Stimulated activated naive CD8-positive, alpha-beta T cell treated with anti-CD3 and anti-CD28 coated beads, Interleukin-15, Interleukin-2, amounts not matched to agents 100 U/mL and 50 U/mL, for 24 hours (primary cell): ENCODE measurements around the gene RCAN2.
"Not testable (repeated sequence)": the region's sequence is repeated elsewhere in the genome, so short reads cannot be mapped to it uniquely, and the experiment has no call there.

Experiments used
- ATAC-seq: fragments of 150-1000 bp; cut with Tn5 transposase; one replicate; pipeline ENCODE4 v1.10.0; 2021
- DNase-seq: peaks from one replicate; pipeline ENCODE4 v3.0.0; 2021

RCAN2 gene

GRCh38 chr6:46440141-46440540 is 51.1 kb downstream of the RCAN2 start:
- DNase-seq (no peak), ATAC-seq (no peak)

DNA sequence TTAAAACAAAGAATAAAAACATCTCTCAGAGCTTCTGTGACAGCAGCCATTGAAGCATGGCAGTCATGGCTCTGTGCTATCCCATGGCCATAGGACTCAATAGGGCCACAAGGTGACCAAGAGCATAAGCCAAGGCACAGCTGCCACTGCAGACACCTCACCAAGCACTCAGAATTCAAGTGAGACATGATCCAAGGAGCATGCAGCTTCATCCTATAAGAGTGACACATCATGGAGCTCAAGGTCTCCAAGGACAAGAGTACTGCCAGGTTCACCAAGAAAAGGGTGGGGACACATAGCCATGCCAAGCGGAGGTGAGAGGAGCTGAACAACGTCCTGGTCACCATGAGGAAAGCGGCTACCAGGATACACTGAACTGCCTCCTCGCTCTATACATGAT is 53.0 kb downstream of the RCAN2 start:
- ATAC-seq: no peak
- DNase-seq: no peak

- no peak for DNase-seq
- no peak for ATAC-seq
Measured at GRCh38 chr6:46437671-46438221, 53.5 kb downstream of the RCAN2 start.

GRCh38 chr6:46422619-46423018 is 68.6 kb downstream of the RCAN2 start:
- ATAC-seq (no peak), DNase-seq (no peak)

GRCh38 chr6:46421939-46422338 is 69.3 kb downstream of the RCAN2 start:
- ATAC-seq: no peak
- no peak for DNase-seq

DNA sequence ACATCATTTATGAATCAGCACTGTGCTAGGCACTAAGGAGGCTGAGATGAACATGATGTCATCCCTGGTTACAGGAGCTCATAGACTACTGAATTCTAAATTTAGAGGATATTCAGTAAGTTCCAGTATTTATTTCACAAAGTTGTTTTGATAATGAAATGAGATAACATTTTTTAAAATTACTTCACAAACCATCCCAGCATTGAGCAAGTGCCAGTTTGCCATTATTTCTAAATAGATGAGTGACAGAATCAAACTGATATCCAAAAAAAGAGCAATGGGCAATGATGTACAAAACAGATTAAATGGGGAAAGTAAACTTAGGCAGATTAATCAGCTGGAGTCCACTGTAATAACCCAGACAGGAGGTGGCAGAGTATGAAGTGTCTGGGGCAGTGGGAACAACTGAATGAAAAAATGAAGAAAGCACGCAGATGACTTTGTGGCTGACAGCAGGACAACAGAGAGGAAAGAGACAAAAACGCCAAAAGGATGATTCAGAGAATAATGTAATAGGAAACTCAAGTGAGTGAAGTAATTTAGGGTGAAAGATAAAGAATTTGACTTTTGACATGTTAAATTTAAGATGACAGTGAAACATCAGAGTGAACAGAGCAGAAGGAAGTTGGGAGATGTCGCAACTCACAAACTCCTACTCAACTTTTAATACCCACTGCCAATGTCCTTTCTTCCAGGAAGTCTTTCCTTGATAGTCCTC is 70.2 kb downstream of the RCAN2 start:
- DNase-seq: no peak
- ATAC-seq: no peak

GRCh38 chr6:46419576-46420002 is 71.7 kb downstream of the RCAN2 start:
- no peak for ATAC-seq
- peak; percentile 39 for DNase-seq

DNA sequence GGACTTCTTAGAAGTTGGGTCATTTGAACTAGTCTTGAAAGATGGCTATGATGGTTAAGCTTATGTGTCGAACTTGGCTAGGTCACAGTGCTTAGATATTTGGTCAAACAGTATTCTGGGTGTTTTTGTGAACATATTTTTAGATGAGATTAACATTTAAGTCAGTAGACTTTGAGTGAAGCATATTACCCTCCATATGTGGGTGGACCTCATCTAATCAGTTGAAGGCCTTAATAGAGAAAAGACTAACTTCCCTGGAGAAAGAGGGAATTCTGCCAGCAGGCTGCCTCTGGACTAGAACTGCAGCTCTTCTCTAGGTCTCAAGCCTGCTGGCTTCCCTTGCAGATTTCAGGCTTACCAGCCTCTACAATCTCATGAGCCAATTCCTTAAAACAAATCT is 76.9 kb downstream of the RCAN2 start:
- no peak for DNase-seq
- ATAC-seq: no peak

DNA sequence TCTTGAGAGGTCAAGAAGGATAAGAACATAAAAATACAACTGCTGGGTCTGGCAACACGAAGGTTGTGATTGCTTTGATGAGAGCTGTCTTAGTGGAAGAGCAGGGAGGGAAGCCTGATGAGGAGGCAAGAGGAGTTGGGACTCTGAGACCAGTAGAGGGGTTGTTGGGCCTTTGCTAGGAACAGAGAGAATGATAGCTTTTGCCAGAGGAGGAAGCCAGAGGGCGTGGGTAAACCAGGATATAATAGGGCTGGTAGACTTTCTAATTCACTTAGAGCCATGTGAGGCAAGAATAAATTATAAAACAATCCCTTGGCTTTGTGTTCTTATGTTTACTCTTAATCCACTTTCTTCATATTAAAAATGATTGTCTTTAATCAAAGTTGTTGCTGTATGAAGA is 78.6 kb downstream of the RCAN2 start:
- DNase-seq: no peak
- ATAC-seq: no peak

DNA sequence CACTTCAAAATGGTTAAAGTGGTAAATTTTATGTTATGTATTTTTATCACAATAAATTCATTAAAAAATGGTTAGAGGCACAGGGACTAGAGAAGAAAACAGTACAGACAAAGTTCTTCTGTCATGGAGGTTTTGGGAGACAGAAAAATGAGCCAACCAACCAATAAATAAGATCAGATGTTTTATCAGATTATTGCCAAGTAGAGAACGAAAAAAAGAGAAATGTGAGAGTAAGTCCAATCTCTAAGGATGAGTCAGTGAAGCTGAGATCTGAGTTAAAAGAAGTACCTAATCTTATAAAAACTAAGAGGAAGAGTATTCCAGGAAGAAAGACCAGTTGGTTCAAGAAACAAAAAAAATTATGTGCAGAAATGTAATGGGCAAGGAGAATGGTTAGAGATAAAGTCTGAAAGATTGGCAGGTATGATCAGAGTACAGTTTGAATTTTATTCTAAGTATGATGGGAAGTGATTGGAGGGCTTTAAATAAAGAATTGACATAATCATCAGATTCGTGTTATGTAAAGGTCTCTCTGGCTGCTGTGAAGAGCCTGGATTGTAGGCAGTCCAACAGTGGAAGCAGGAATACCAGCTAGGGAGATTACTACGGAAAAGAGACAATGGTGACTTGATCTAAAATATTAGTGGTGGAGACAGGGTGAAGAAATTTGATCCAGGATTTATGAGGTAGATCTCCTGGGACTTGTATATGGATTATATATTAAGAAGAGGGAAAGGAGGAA is 79.6 kb downstream of the RCAN2 start:
- no peak for ATAC-seq
- no peak for DNase-seq

GRCh38 chr6:46410334-46410953 is 80.8 kb downstream of the RCAN2 start:
- DNase-seq: no peak

DNA sequence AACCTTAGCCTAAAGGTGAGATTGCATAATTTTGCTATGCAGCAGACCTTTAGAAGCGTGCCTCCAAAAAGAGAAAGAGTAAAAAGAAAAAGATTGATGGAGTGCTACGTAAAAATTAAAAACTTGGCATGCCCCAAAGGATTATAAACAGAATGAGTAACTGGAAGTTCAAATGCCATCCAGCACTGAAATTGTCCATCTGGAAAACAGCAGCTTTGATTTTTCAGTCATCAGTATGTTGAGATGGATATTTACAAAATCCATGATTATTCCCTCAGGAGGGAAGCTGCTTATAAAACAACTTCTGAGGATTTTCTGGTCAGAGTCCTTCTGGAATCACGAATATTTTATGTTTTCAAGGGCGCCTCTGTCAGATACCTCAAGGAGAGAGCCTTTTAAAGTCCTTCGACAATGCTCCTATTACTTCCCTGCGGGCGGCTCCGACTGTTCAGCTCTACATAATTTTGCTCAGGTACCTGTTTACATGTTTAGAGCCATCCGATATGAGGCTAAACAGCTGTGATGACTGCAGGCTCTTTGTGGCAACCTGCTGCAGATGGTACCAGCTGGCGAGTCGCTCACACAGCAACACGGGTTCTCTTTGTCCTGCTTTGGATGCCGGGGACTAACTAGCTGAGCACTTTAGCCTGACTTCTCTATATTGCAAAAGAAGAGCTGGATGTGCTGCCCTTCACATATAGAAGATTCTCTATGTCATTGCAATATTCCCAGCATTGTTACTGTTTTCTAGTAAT is 83.3 kb downstream of the RCAN2 start:
- DNase-seq: no peak
- no peak for ATAC-seq

More at GRCh38 chr6:46410334-46410953, 80.8 kb downstream of the RCAN2 start:
- no peak for ATAC-seq

DNA sequence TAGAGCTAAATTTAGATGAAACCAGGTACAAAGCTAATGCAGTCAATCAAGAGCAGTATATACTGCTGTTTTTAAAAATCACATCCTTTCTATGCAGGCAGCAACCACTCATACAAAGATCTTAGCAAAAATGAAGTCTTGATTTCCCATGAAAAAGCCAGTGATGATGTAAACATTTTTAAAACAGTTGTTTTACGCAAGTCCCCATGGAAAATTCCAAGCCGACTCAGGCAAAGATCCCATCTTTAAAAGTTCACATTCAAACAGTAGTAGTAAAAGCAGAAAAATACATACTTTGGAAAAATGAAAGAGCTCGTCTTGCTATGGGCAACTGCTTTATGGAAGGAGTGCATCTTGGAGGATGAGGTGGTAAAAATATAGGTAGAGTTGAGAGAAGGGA is 84.0 kb downstream of the RCAN2 start:
- DNase-seq: no peak
- no peak for ATAC-seq

GRCh38 chr6:46405620-46406180 is 85.5 kb downstream of the RCAN2 start:
- not testable (repeated sequence) for ATAC-seq, DNase-seq

DNA sequence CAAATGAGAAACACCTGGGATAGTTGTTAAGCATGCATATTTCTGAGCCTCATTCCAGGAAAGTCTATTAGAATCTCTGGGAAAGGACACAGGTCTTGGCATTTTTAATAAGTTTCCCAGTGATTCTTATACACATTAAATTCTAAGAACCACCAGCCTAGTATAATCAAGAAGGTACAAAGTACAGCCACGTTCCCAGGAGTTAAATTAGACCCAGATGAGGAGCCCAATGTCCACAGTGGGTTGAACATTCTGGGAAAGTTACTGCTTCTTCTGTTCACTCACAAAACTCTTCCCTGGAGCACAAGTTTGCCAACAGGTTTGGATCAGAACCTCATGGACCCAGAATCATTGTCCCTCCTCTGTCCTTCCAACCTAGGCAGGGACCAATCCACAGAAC is 90.4 kb downstream of the RCAN2 start:
- no peak for DNase-seq
- ATAC-seq: no peak

DNA sequence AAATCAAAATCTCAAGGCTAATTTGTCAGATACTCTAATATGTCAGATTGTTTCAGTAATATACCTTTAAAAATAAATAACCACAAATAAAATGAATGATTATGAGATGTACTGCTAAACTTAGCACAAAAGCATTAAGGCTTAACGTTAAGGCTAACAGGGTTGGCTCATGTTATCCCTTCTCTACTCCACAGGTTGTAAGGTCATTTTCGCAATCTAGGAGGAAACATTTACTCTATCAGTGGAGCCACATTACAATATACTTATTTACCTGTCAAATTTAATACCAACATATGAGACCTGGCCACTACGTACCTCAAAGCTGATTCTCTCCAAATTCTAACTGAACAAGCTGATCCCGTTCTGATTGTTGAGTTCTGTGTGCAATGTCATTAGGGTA is 95.7 kb downstream of the RCAN2 start:
- ATAC-seq: no peak
- no peak for DNase-seq

GRCh38 chr6:46393940-46394337 is 97.3 kb downstream of the RCAN2 start:
- DNase-seq: no peak
- no peak for ATAC-seq

GRCh38 chr6:46393161-46393939 is 97.9 kb downstream of the RCAN2 start:
- ATAC-seq (no peak), DNase-seq (no peak)

GRCh38 chr6:46392294-46392693 is 99.0 kb downstream of the RCAN2 start:
- ATAC-seq: no peak
- DNase-seq: no peak

DNA sequence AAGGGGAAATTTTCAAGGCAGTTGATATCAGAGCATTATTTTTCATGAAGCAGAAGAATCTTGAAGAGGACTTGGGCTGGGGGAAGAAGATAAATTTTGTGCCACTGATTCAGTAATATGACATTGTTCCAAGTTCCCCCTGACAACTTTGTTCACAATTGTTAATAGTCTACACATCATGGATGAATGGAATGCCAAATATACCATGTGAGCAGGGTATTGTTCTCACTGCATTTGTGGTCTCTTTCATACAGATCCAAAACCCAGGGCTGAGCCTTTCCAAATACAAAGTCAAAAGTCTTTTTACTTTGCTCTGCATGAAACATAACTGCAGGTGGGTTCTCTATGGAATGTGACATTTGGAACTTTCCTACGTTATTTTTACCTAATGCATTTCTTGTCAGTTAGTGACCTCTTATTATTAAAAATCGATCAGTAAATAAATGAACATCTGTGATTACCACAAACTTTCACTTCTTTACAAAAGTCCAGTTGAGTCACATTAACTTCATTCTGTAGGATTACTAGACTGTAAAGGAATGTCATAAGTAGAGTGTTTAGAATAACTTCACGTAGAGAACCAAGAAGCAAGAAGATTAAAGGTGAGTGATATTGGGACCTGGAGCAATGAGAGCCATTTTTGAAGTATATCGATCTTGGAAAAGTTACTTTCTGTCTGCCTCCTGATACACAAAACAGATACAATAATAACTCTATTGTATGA is 100.9 kb downstream of the RCAN2 start:
- ATAC-seq (no peak), DNase-seq (no peak)
